CD4-positive, alpha-beta memory T cell (primary cell): ENCODE results near the gene SMAP2. TPM values are rescaled to one million over a fixed set of nuclear protein-coding genes. Genes with fewer than 3 reads are reported as not detected.

Source experiments
- CTCF ChIA-PET: fragments of 350-600 bp; sonication (Branson Sonifier 250); formaldehyde crosslinking; loops from one replicate; lab custom pipeline; 2021; ENCODE audit warnings: inconsistent platforms; ENCODE audit not compliant: partially characterized antibody; lab: Charles Lee
- POLR2A ChIA-PET: fragments of 350-600 bp; sonication (Branson Sonifier 250); formaldehyde crosslinking; loops from one replicate; lab custom pipeline; 2021; ENCODE audit not compliant: partially characterized antibody; lab: Charles Lee
- DNase-seq, 5 donors: peaks; one replicate each; pipeline versions ENCODE4 v3.0.0 to v3.0.0-alpha.2; 2020 to 2022; ENCODE audit warnings: mixed read lengths in 1 of 5
- H3K27ac ChIP-seq: one replicate; pipeline ENCODE4 v1.7.0; 2013; ENCODE audit warnings: low read depth, low read length
- H3K27me3 ChIP-seq: 2 replicates; pipeline ENCODE4 v1.7.0; 2013; ENCODE audit warnings: mild to moderate bottlenecking, low read length, moderate library complexity; ENCODE audit not compliant: insufficient read depth
- H3K36me3 ChIP-seq: 2 replicates; pipeline ENCODE4 v1.7.0; 2013; ENCODE audit warnings: mild to moderate bottlenecking, low read length, moderate library complexity; ENCODE audit not compliant: insufficient read depth
- H3K4me1 ChIP-seq: 2 replicates; pipeline ENCODE4 v1.7.0; 2013; ENCODE audit warnings: mild to moderate bottlenecking, low read length, moderate library complexity; ENCODE audit not compliant: insufficient read depth
- H3K4me3 ChIP-seq, 2 donors: one replicate each; pipeline ENCODE4 v1.7.0; 2013; ENCODE audit warnings: low read length in 2 of 2, mild to moderate bottlenecking in 1 of 2
- H3K9me3 ChIP-seq, 2 donors: one replicate each; pipeline ENCODE4 v1.7.0; 2013; ENCODE audit warnings: low read length in 2 of 2, control low read depth in 1 of 2; ENCODE audit not compliant: control insufficient read depth in 1 of 2
- H3K27ac Mint-ChIP-seq, 7 donors: one replicate each; pipeline ENCODE4 v1.8.0; 2020 to 2021; ENCODE audit warnings: mixed read lengths in 7 of 7, mild to moderate bottlenecking in 6 of 7, inconsistent platforms in 3 of 7, moderate library complexity in 3 of 7
- H3K27me3 Mint-ChIP-seq, 2 donors: one replicate each; pipeline ENCODE4 v1.8.0; 2020 to 2021; ENCODE audit warnings: mixed read lengths in 2 of 2
- H3K36me3 Mint-ChIP-seq, 2 donors: one replicate each; pipeline ENCODE4 v1.8.0; 2020 to 2021; ENCODE audit warnings: mixed read lengths in 2 of 2, inconsistent platforms in 1 of 2, mild to moderate bottlenecking in 1 of 2
- H3K4me1 Mint-ChIP-seq, 4 donors: one replicate each; pipeline ENCODE4 v1.8.0; 2020 to 2021; ENCODE audit warnings: mixed read lengths in 4 of 4, mild to moderate bottlenecking in 1 of 4
- H3K4me3 Mint-ChIP-seq, 8 donors: one replicate each; pipeline ENCODE4 v1.8.0; 2020 to 2021; ENCODE audit warnings: mixed read lengths in 8 of 8, mild to moderate bottlenecking in 7 of 8, moderate library complexity in 6 of 8, inconsistent platforms in 3 of 8
- H3K9me3 Mint-ChIP-seq, 8 donors: one replicate each; pipeline ENCODE4 v1.8.0; 2020 to 2021; ENCODE audit warnings: mixed read lengths in 8 of 8, mild to moderate bottlenecking in 5 of 8, inconsistent platforms in 3 of 8, moderate library complexity in 1 of 8
- intact Hi-C: fragments of 100-400 bp; cut with micrococcal nuclease; formaldehyde crosslinking; loops from one replicate; pipeline ENCODE4 v1.15.1; 2023
- polyA plus RNA-seq, 2 donors: library from polyadenylated mRNA; unstranded; fragments of 300-500 nt; fragmentation: Illumina TruSeq; gene quantifications; one replicate each; pipeline ENCODE4 v1.2.3, GENCODE V29; 2021
- total RNA-seq, 2 experiments: library from RNA; stranded (reverse); gene quantifications; one replicate each; pipeline ENCODE4 v1.2.3, GENCODE V29; 2021

The SMAP2 gene
- total and polyA plus RNA-seq, 4 experiments from 2014 or later = 123 to 358 (median 191) TPM

GRCh38 chr1:40381268-40382107 lies 8.0 kb downstream of the SMAP2 start:
- H3K36me3 Mint-ChIP-seq = peaks cover 26 to 53% of the 10 kb centered on the region in 2 donors

GRCh38 chr1:40382108-40382460 lies 8.6 kb downstream of the SMAP2 start:
- H3K4me1 ChIP-seq = peaks cover 100% of the 10 kb centered on the region

More at GRCh38 chr1:40381268-40382107, 8.0 kb downstream of the SMAP2 start:
- POLR2A ChIA-PET = interaction anchor here (1.2 to 13.2 kb wide), 10 partner anchors 8 to 310 kb away, joined by 3 to 287 read pairs (median 10); partner anchors contain the start of genes NFYC, RLF and SMAP2
- H3K27ac Mint-ChIP-seq = peak overlapping the region; percentile 95 to 100 (median 99)
- Histone ChIP-seq H3K36me3 (no peaks in the 10 kb centered on the region), H3K4me1 (peaks cover 100% of the 10 kb centered on the region), H3K4me3 (peak overlapping the region; percentile 4 to 28), H3K27me3 (no peaks in the 10 kb centered on the region), H3K27ac (peak overlapping the region; percentile 99), H3K9me3 (no peaks in the 10 kb centered on the region)
- H3K9me3 Mint-ChIP-seq = no peaks in the 10 kb centered on the region
- peaks cover 68 to 98% (median 83%) of the 10 kb centered on the region in 4 donors for H3K4me1 Mint-ChIP-seq
- peak overlapping the region; percentile 78 to 94 (median 87) for H3K4me3 Mint-ChIP-seq
- CTCF ChIA-PET = interaction anchor here (0.9 to 6.6 kb wide), 11 partner anchors 8 to 238 kb away, joined by 3 to 56 read pairs (median 4); partner anchors contain the start of gene SMAP2
- peak; percentile 64 to 74 (median 70) for DNase-seq
- intact Hi-C loops = loop anchor here (2.0 kb wide), 1 partner anchor 13 kb away; no protein-coding TSS in a partner anchor
- H3K27me3 Mint-ChIP-seq = no peaks in the 10 kb centered on the region

GRCh38 chr1:40382601-40383000 lies 9.1 kb downstream of the SMAP2 start:
- peaks cover 100% of the 10 kb centered on the region for H3K4me1 ChIP-seq
- no peaks in the 10 kb centered on the region for H3K36me3 ChIP-seq
- no peaks in the 10 kb centered on the region for H3K9me3 Mint-ChIP-seq
- DNase-seq = no peak
- peak overlapping the region; percentile 95 to 100 (median 99) for H3K27ac Mint-ChIP-seq
- no peaks in the 10 kb centered on the region for H3K27me3 ChIP-seq
- H3K27me3 Mint-ChIP-seq = no peaks in the 10 kb centered on the region
- no peaks in the 10 kb centered on the region for H3K9me3 ChIP-seq
- peaks cover 65 to 97% (median 80%) of the 10 kb centered on the region in 4 donors for H3K4me1 Mint-ChIP-seq
- CTCF ChIA-PET = interaction anchor here (1.0 to 6.6 kb wide), 8 partner anchors 9 to 230 kb away, joined by 3 to 56 read pairs (median 16); partner anchors contain the start of gene SMAP2
- peak overlapping the region; percentile 78 to 94 (median 87) for H3K4me3 Mint-ChIP-seq
- peak overlapping the region; percentile 99 for H3K27ac ChIP-seq
- peaks cover 20 to 46% of the 10 kb centered on the region in 2 donors for H3K36me3 Mint-ChIP-seq
- H3K4me3 ChIP-seq = peak overlapping the region; percentile 7 to 28
- POLR2A ChIA-PET = interaction anchor here (1.0 to 13.2 kb wide), 10 partner anchors 9 to 230 kb away, joined by 3 to 287 read pairs (median 10); partner anchors contain the start of genes RLF, SMAP2 and ZMPSTE24
- intact Hi-C loops = no loop called here

More at GRCh38 chr1:40382108-40382460, 8.6 kb downstream of the SMAP2 start:
- no peaks in the 10 kb centered on the region for H3K9me3 ChIP-seq
- peak overlapping the region in 1 of 2 donors; percentile 28 for H3K4me3 ChIP-seq
- Mint-ChIP-seq H3K4me1 (peaks cover 67 to 97% (median 82%) of the 10 kb centered on the region in 4 donors), H3K4me3 (peak overlapping the region; percentile 78 to 94 (median 87)), H3K27me3 (no peaks in the 10 kb centered on the region), H3K27ac (peak overlapping the region; percentile 95 to 100 (median 99)), H3K9me3 (no peaks in the 10 kb centered on the region), H3K36me3 (peaks cover 24 to 50% of the 10 kb centered on the region in 2 donors)
- no peaks in the 10 kb centered on the region for H3K36me3 ChIP-seq
- ChIA-PET CTCF (interaction anchor here (0.9 to 6.6 kb wide), 11 partner anchors 9 to 238 kb away, joined by 3 to 56 read pairs (median 5); partner anchors contain the start of gene SMAP2), POLR2A (interaction anchor here (1.2 to 13.2 kb wide), 11 partner anchors 9 to 309 kb away, joined by 3 to 287 read pairs (median 10); partner anchors contain the start of genes NFYC, RLF and SMAP2)
- H3K27me3 ChIP-seq = no peaks in the 10 kb centered on the region
- intact Hi-C loops = no loop called here
- peak in 1 of 5 donors; percentile 69 for DNase-seq
- peak overlapping the region; percentile 99 for H3K27ac ChIP-seq

- no peaks in the 10 kb centered on the region for H3K9me3 ChIP-seq
- Mint-ChIP-seq H3K9me3 (no peaks in the 10 kb centered on the region), H3K4me3 (peak overlapping the region; percentile 67 to 94 (median 87)), H3K27me3 (no peaks in the 10 kb centered on the region), H3K27ac (peak overlapping the region; percentile 95 to 100 (median 99)), H3K36me3 (peaks cover 18 to 44% of the 10 kb centered on the region in 2 donors), H3K4me1 (peaks cover 63 to 95% (median 77%) of the 10 kb centered on the region in 4 donors)
- intact Hi-C loops = no loop called here
- peaks cover 98% of the 10 kb centered on the region for H3K4me1 ChIP-seq
- H3K4me3 ChIP-seq = peak overlapping the region; percentile 7 to 45
- ChIA-PET CTCF (interaction anchor here (1.0 to 6.6 kb wide), 7 partner anchors 10 to 68 kb away, joined by 3 to 56 read pairs (median 22); partner anchors contain the start of gene SMAP2), POLR2A (interaction anchor here (1.0 to 13.2 kb wide), 7 partner anchors 10 to 125 kb away, joined by 3 to 287 read pairs (median 36); partner anchors contain the start of genes SMAP2 and ZMPSTE24)
- no peaks in the 10 kb centered on the region for H3K36me3 ChIP-seq
- no peak for DNase-seq
- H3K27me3 ChIP-seq = no peaks in the 10 kb centered on the region
- H3K27ac ChIP-seq = peak overlapping the region; percentile 99
Measured at GRCh38 chr1:40383095-40383487, 9.6 kb downstream of the SMAP2 start.

- H3K27me3 ChIP-seq = no peaks in the 10 kb centered on the region
- DNase-seq = no peak
- H3K4me3 ChIP-seq = peak overlapping the region; percentile 15 to 45
- ChIA-PET POLR2A (interaction anchor here (1.3 to 13.2 kb wide), 9 partner anchors 9 to 222 kb away, joined by 3 to 287 read pairs (median 15); partner anchors contain the start of genes RLF, SMAP2, ZFP69B and ZMPSTE24), CTCF (interaction anchor here (1.2 to 6.6 kb wide), 5 partner anchors 10 to 45 kb away, joined by 4 to 56 read pairs (median 35); partner anchors contain the start of gene SMAP2)
- H3K4me1 Mint-ChIP-seq = peaks cover 61 to 95% (median 76%) of the 10 kb centered on the region in 4 donors
- H3K36me3 ChIP-seq = no peaks in the 10 kb centered on the region
- no peaks in the 10 kb centered on the region for H3K9me3 Mint-ChIP-seq
- H3K36me3 Mint-ChIP-seq = peaks cover 16 to 42% of the 10 kb centered on the region in 2 donors
- H3K4me1 ChIP-seq = peaks cover 97% of the 10 kb centered on the region
- intact Hi-C loops = loop anchor here (2.0 kb wide), 1 partner anchor 343 kb away; the partner anchor contains the start of gene CAP1
- H3K9me3 ChIP-seq = no peaks in the 10 kb centered on the region
- H3K4me3 Mint-ChIP-seq = peak overlapping the region; percentile 67 to 94 (median 87)
- H3K27me3 Mint-ChIP-seq = no peaks in the 10 kb centered on the region
- H3K27ac Mint-ChIP-seq = peak overlapping the region; percentile 95 to 100 (median 99)
- H3K27ac ChIP-seq = peak overlapping the region; percentile 99
Measured at GRCh38 chr1:40383488-40384412, 10.2 kb downstream of the SMAP2 start.

GRCh38 chr1:40384413-40384762 lies 10.9 kb downstream of the SMAP2 start:
- H3K36me3 ChIP-seq = no peaks in the 10 kb centered on the region
- intact Hi-C loops = loop anchor here (2.0 kb wide), 1 partner anchor 344 kb away; the partner anchor contains the start of gene CAP1

More at GRCh38 chr1:40384413-40384762, 10.9 kb downstream of the SMAP2 start:
- H3K27ac ChIP-seq = peak overlapping the region; percentile 99
- H3K4me3 Mint-ChIP-seq = peak overlapping the region; percentile 67 to 94 (median 87)
- H3K27me3 Mint-ChIP-seq = no peaks in the 10 kb centered on the region
- H3K27ac Mint-ChIP-seq = peak overlapping the region; percentile 95 to 100 (median 99)
- H3K4me1 ChIP-seq = peaks cover 97% of the 10 kb centered on the region
- POLR2A ChIA-PET = interaction anchor here (1.1 to 13.2 kb wide), 10 partner anchors 9 to 223 kb away, joined by 3 to 287 read pairs (median 23); partner anchors contain the start of genes RLF, SMAP2, ZFP69B and ZMPSTE24
- H3K4me1 Mint-ChIP-seq = peaks cover 67 to 95% (median 82%) of the 10 kb centered on the region in 4 donors
- no peaks in the 10 kb centered on the region for H3K9me3 ChIP-seq
- CTCF ChIA-PET = interaction anchor here (1.2 to 6.6 kb wide), 6 partner anchors 10 to 70 kb away, joined by 3 to 56 read pairs (median 32); partner anchors contain the start of gene SMAP2
- H3K27me3 ChIP-seq = no peaks in the 10 kb centered on the region
- DNase-seq = no peak
- H3K4me3 ChIP-seq = peak overlapping the region; percentile 15 to 45
- H3K9me3 Mint-ChIP-seq = no peaks in the 10 kb centered on the region
- H3K36me3 Mint-ChIP-seq = peaks cover 22 to 48% of the 10 kb centered on the region in 2 donors
